ENCODE results near the gene MOCOS.

Gene MOCOS

DNA sequence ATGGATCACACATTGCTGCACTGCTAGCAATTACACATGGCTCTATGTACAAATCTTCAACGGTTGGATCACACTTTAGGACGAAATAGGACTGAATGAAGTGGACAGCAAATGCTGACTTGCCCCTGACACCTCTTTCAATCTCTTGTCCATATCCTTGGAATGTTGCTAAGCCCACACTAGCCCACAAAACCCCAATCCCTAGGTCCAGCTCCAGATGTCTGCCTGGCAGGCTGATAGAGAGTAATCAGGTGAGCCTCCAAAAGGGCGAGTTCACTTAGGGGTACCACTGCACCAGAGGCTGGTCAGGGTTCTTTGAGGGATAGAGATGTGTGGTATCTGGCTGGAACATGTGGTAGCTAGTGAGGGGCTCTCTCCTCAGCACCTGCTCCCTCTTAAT is 91.7 kb downstream of the MOCOS start:
- no peak overlapping the region for H3K9ac ChIP-seq (ENCODE audit: low read length)
- H2AFZ ChIP-seq (ENCODE audit: low read length) = no peak overlapping the region
- no peaks in the 10 kb centered on the region for H3K79me2 ChIP-seq (ENCODE audit: insufficient read depth, low read length)
- H3K4me3 ChIP-seq (ENCODE audit: low read depth, low read length, poor library complexity, severe bottlenecking) = no peak overlapping the region
- no peak for TF ChIP-seq EZH2 (IDR thresholded peaks at IDR 0.05; ENCODE audit: borderline replicate concordance, low read length)
- TF ChIP-seq, protein P1, sequence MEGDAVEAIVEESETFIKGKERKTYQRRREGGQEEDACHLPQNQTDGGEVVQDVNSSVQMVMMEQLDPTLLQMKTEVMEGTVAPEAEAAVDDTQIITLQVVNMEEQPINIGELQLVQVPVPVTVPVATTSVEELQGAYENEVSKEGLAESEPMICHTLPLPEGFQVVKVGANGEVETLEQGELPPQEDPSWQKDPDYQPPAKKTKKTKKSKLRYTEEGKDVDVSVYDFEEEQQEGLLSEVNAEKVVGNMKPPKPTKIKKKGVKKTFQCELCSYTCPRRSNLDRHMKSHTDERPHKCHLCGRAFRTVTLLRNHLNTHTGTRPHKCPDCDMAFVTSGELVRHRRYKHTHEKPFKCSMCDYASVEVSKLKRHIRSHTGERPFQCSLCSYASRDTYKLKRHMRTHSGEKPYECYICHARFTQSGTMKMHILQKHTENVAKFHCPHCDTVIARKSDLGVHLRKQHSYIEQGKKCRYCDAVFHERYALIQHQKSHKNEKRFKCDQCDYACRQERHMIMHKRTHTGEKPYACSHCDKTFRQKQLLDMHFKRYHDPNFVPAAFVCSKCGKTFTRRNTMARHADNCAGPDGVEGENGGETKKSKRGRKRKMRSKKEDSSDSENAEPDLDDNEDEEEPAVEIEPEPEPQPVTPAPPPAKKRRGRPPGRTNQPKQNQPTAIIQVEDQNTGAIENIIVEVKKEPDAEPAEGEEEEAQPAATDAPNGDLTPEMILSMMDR (IDR thresholded peaks at IDR 0.05; ENCODE audit: low read length) = no peak
- no peaks in the 10 kb centered on the region for H3F3A ChIP-seq (ENCODE audit: insufficient read depth, low read length)
- no peaks in the 10 kb centered on the region for H3K4me1 ChIP-seq (ENCODE audit: insufficient read depth, low read length, severe bottlenecking)
- no peaks in the 10 kb centered on the region for H3K9me2 ChIP-seq (ENCODE audit: low read depth, low read length)
- no peak overlapping the region for H3K27ac ChIP-seq (ENCODE audit: low read depth, low read length, poor library complexity, severe bottlenecking)
- no peaks in the 10 kb centered on the region for H3K27me3 ChIP-seq (ENCODE audit: insufficient read depth, low read length)
- no peaks in the 10 kb centered on the region for H4K20me1 ChIP-seq (ENCODE audit: insufficient read depth, low read length)
- H3K9me3 ChIP-seq (ENCODE audit: low read length) = no peaks in the 10 kb centered on the region
- no peak overlapping the region for H3K4me2 ChIP-seq (ENCODE audit: low read length)
- no peaks in the 10 kb centered on the region for H3K36me3 ChIP-seq (ENCODE audit: insufficient read depth, low read length)

DNA sequence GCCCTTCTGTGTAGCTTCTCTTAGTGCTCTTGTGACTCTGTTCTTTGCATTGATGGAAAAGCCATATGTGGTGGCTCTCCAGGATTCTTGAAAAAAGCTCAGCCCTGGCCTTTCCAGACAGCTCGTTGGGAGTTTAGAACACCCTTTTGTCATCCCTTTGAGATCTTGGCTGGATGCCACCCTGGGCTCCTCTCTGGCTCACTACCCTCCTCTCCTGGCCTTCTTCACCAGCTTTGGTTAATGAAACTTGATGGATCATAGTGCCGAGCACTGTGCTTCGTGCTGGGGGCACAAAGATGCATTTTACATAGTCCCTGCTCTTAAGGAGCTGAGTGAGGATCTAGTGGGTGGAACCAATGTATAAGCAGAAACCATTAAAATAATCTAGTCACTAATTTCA is 94.6 kb downstream of the MOCOS start:
- H3K9ac ChIP-seq (ENCODE audit: low read length) = no peak overlapping the region
- no peak overlapping the region for H2AFZ ChIP-seq (ENCODE audit: low read length)
- no peaks in the 10 kb centered on the region for H4K20me1 ChIP-seq (ENCODE audit: insufficient read depth, low read length)
- no peak overlapping the region for H3K4me2 ChIP-seq (ENCODE audit: low read length)
- no peaks in the 10 kb centered on the region for H3K79me2 ChIP-seq (ENCODE audit: insufficient read depth, low read length)
- no peak overlapping the region for H3K27ac ChIP-seq (ENCODE audit: low read depth, low read length, poor library complexity, severe bottlenecking)
- TF ChIP-seq, protein P1 (IDR thresholded peaks at IDR 0.05; ENCODE audit: low read length) = no peak
- no peak for TF ChIP-seq EZH2 (IDR thresholded peaks at IDR 0.05; ENCODE audit: borderline replicate concordance, low read length)
- no peaks in the 10 kb centered on the region for H3K27me3 ChIP-seq (ENCODE audit: insufficient read depth, low read length)
- H3K4me3 ChIP-seq (ENCODE audit: low read depth, low read length, poor library complexity, severe bottlenecking) = no peak overlapping the region
- no peaks in the 10 kb centered on the region for H3K9me2 ChIP-seq (ENCODE audit: low read depth, low read length)
- no peaks in the 10 kb centered on the region for H3F3A ChIP-seq (ENCODE audit: insufficient read depth, low read length)
- H3K9me3 ChIP-seq (ENCODE audit: low read length) = no peaks in the 10 kb centered on the region
- no peaks in the 10 kb centered on the region for H3K36me3 ChIP-seq (ENCODE audit: insufficient read depth, low read length)
- no peaks in the 10 kb centered on the region for H3K4me1 ChIP-seq (ENCODE audit: insufficient read depth, low read length, severe bottlenecking)

DNA sequence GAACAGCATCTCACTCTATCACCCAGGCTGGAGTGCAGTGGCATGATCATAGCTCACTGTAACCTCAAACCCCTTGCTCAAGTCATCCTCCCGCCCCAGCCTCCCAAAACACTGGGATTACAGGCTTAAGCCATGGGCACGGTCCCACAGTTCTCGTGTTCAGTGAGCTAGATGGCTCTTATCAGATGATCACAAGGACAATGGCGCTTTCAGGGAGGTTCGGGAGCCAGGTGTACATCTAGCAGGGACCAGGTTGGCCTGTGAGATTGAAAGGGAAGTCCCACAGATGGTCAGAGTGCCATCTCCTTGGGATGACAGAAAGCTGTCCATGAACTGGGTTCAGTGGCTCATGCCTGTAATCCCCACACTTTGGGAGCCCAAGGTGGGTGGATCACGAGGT is 96.2 kb downstream of the MOCOS start:
- TF ChIP-seq, protein P1 (IDR thresholded peaks at IDR 0.05; ENCODE audit: low read length) = no peak
- no peak for TF ChIP-seq EZH2 (IDR thresholded peaks at IDR 0.05; ENCODE audit: borderline replicate concordance, low read length)
- no peaks in the 10 kb centered on the region for H3K36me3 ChIP-seq (ENCODE audit: insufficient read depth, low read length)
- H4K20me1 ChIP-seq (ENCODE audit: insufficient read depth, low read length) = no peaks in the 10 kb centered on the region

More for the DNA sequence above, 96.2 kb downstream of the MOCOS start:
- Histone ChIP-seq H3K79me2 (ENCODE audit: insufficient read depth, low read length) (no peaks in the 10 kb centered on the region), H3K27ac (ENCODE audit: low read depth, low read length, poor library complexity, severe bottlenecking) (no peak overlapping the region), H2AFZ (ENCODE audit: low read length) (no peak overlapping the region), H3F3A (ENCODE audit: insufficient read depth, low read length) (no peaks in the 10 kb centered on the region), H3K4me1 (ENCODE audit: insufficient read depth, low read length, severe bottlenecking) (no peaks in the 10 kb centered on the region), H3K4me2 (ENCODE audit: low read length) (no peak overlapping the region), H3K9me3 (ENCODE audit: low read length) (no peaks in the 10 kb centered on the region), H3K27me3 (ENCODE audit: insufficient read depth, low read length) (no peaks in the 10 kb centered on the region), H3K9me2 (ENCODE audit: low read depth, low read length) (no peaks in the 10 kb centered on the region), H3K4me3 (ENCODE audit: low read depth, low read length, poor library complexity, severe bottlenecking) (no peak overlapping the region), H3K9ac (ENCODE audit: low read length) (no peak overlapping the region)

Measured in OCI-LY1 (cell line).